CD14-positive monocyte (primary cell): ENCODE measurements around the gene RHOT1. TPM values are rescaled to one million over a fixed set of nuclear protein-coding genes. Genes with fewer than 3 reads are reported as not detected.

ENCODE experiments used
- DNase-seq, 3 donors: peaks; one replicate each; pipeline ENCODE4 v3.0.0-alpha.2; 2011 to 2022
- H2AFZ ChIP-seq: 2 replicates; pipeline ENCODE4 v1.6.0; 2012; ENCODE audit warnings: mild to moderate bottlenecking, low read depth, low read length, inconsistent platforms; ENCODE audit not compliant: insufficient read depth, poor library complexity, severe bottlenecking
- H3K27ac ChIP-seq, 2 donors: 1 replicate in 1 of 2; 2 replicates in 1 of 2; pipeline ENCODE4 v1.5.1; 2012 to 2013; ENCODE audit warnings: low read length in 2 of 2, control low read depth in 1 of 2, inconsistent platforms in 1 of 2, low read depth in 1 of 2, mild to moderate bottlenecking in 1 of 2
- H3K27me3 ChIP-seq, 2 donors: one replicate each; pipeline versions ENCODE4 v1.6.0 to v1.6.1; 2011 to 2013; ENCODE audit warnings: low read length in 2 of 2; ENCODE audit not compliant: control insufficient read depth in 2 of 2, insufficient read depth in 2 of 2
- H3K36me3 ChIP-seq, 2 donors: replicated peaks in 1 of 2; 1 replicate in 1 of 2; 2 replicates in 1 of 2; pipeline versions ENCODE4 v1.5.1 to v1.6.1; 2012 to 2013; ENCODE audit warnings: low read length in 2 of 2, control low read depth in 1 of 2, inconsistent platforms in 1 of 2, mild to moderate bottlenecking in 1 of 2; ENCODE audit not compliant: insufficient read depth in 2 of 2, control insufficient read depth in 1 of 2
- H3K4me1 ChIP-seq, 2 donors: 1 replicate in 1 of 2; 2 replicates in 1 of 2; pipeline versions ENCODE4 v1.5.1 to v1.6.1; 2012 to 2013; ENCODE audit warnings: low read length in 2 of 2, control low read depth in 1 of 2, inconsistent platforms in 1 of 2, mild to moderate bottlenecking in 1 of 2, moderate library complexity in 1 of 2; ENCODE audit not compliant: insufficient read depth in 2 of 2, control insufficient read depth in 1 of 2
- H3K4me2 ChIP-seq: replicated peaks from 2 replicates; pipeline ENCODE3; 2012; ENCODE audit warnings: low read length, moderate library complexity, mild to moderate bottlenecking; ENCODE audit not compliant: poor library complexity, severe bottlenecking; ENCODE audit errors: extremely low read depth
- H3K4me3 ChIP-seq, 3 experiments: fragments of 200-600 bp in 1 of 3; sonication (generic) in 1 of 3; replicated peaks in 1 of 3; 1 replicate in 2 of 3; 2 replicates in 1 of 3; pipeline ENCODE4 v1.5.1; 2011 to 2013; ENCODE audit warnings: low read length in 3 of 3, mild to moderate bottlenecking in 3 of 3, control low read depth in 2 of 3, low read depth in 2 of 3, inconsistent platforms in 1 of 3, moderate library complexity in 1 of 3
- H3K79me2 ChIP-seq: 2 replicates; pipeline ENCODE4 v1.6.0; 2012; ENCODE audit warnings: mild to moderate bottlenecking, control low read depth, inconsistent platforms, low read length, moderate library complexity; ENCODE audit not compliant: insufficient read depth
- H3K9ac ChIP-seq: 2 replicates; pipeline ENCODE4 v1.6.0; 2017; ENCODE audit warnings: low read length, mild to moderate bottlenecking; ENCODE audit not compliant: insufficient read depth, poor library complexity, severe bottlenecking
- H3K9me3 ChIP-seq, 2 donors: replicated peaks in 1 of 2; 1 replicate in 1 of 2; 2 replicates in 1 of 2; pipeline versions ENCODE4 v1.5.1 to v1.6.1; 2012 to 2013; ENCODE audit warnings: low read length in 2 of 2, control low read depth in 1 of 2; ENCODE audit not compliant: control insufficient read depth in 1 of 2, insufficient read depth in 1 of 2
- H4K20me1 ChIP-seq: 2 replicates; pipeline ENCODE4 v1.6.0; 2012; ENCODE audit warnings: mild to moderate bottlenecking, low read length, control low read depth, moderate library complexity; ENCODE audit not compliant: insufficient read depth
- H3K27ac Mint-ChIP-seq, 7 donors: one replicate each; pipeline ENCODE4 v1.8.0; 2020; ENCODE audit warnings: mild to moderate bottlenecking in 7 of 7, mixed read lengths in 7 of 7, moderate library complexity in 6 of 7, inconsistent platforms in 2 of 7
- H3K27me3 Mint-ChIP-seq, 3 donors: one replicate each; pipeline ENCODE4 v1.8.0; 2021 to 2022; ENCODE audit warnings: low read depth in 3 of 3, mild to moderate bottlenecking in 3 of 3, mixed read lengths in 3 of 3, moderate library complexity in 3 of 3, inconsistent platforms in 1 of 3
- H3K36me3 Mint-ChIP-seq, 2 donors: one replicate each; pipeline ENCODE4 v1.8.0; 2020; ENCODE audit warnings: mixed read lengths in 2 of 2, inconsistent platforms in 1 of 2, mild to moderate bottlenecking in 1 of 2
- H3K4me1 Mint-ChIP-seq: one replicate; pipeline ENCODE4 v1.8.0; 2020; ENCODE audit warnings: mild to moderate bottlenecking, mixed read lengths
- H3K4me3 Mint-ChIP-seq, 2 donors: one replicate each; pipeline ENCODE4 v1.8.0; 2020; ENCODE audit warnings: mild to moderate bottlenecking in 2 of 2, mixed read lengths in 2 of 2, moderate library complexity in 1 of 2
- H3K9me3 Mint-ChIP-seq, 7 donors: one replicate each; pipeline ENCODE4 v1.8.0; 2020 to 2022; ENCODE audit warnings: mixed read lengths in 7 of 7, mild to moderate bottlenecking in 6 of 7, moderate library complexity in 6 of 7, inconsistent platforms in 2 of 7
- CTCF ChIP-seq: fragments of 200-600 bp; IDR thresholded peaks from one replicate; pipeline ENCODE4 v1.8.0; 2022; ENCODE audit warnings: antibody characterized with exemption, mild to moderate bottlenecking
- WGBS: methylation state at CpG from one replicate; pipeline ENCODE4 v1.1.5; 2013; ENCODE audit warnings: missing lambda C conversion rate; ENCODE audit not compliant: insufficient coverage; 5-methylcytosine and 5-hydroxymethylcytosine counted together
- intact Hi-C, 2 donors: fragments of 100-400 bp; cut with micrococcal nuclease; formaldehyde crosslinking; loops; one replicate each; pipeline versions ENCODE4 v1.15.0 to v1.15.1; 2023
- polyA plus RNA-seq, 3 donors: library from polyadenylated mRNA; depleted of rRNA in 1 of 3; unstranded in 2 of 3; stranded (reverse) in 1 of 3; fragments of 300-500 nt in 2 of 3; fragments of >200 nt in 1 of 3; fragmentation: Illumina TruSeq in 2 of 3; gene quantifications; 1 replicate in 2 of 3; 2 replicates in 1 of 3; pipeline ENCODE4 v1.2.3, GENCODE V29; 2012 to 2021

Gene RHOT1
- polyA plus RNA-seq, 3 donors: 45.9 to 60.5 (median 51.9) TPM

DNA sequence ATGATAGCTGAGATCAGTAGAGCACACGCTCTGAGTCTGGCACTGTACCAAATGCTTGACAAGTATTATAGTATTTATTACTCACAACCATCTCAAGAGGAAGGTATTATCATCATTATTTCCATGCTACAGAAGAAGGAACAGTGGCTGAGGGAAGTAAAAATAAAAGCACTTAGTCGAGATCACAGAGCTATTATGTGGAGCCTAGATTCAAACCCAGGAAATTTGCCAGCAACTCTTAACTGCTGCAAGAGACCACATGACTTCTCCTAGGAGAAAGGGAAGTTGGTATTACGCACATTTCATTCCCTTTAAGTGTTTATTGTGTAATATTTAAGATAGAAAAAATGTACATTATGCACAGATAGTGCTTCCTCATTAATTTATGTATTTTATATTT is 1.0 kb upstream of the RHOT1 start:
- peaks cover 0 to 1% (median 0%) of the 10 kb centered on the region in 3 donors for H3K27me3 Mint-ChIP-seq
- peak overlapping the region; percentile 53 to 100 (median 56) for H3K4me3 ChIP-seq
- H3K79me2 ChIP-seq: peaks cover 39% of the 10 kb centered on the region
- peak overlapping the region; percentile 92 to 97 (median 93) for H3K27ac Mint-ChIP-seq
- TF ChIP-seq CTCF: no peak
- DNase-seq: peak; percentile 92 to 98 (median 97)
- H3K9me3 Mint-ChIP-seq: peaks cover 0 to 5% (median 0%) of the 10 kb centered on the region in 7 donors
- H3K9me3 ChIP-seq: no peaks in the 10 kb centered on the region
- H4K20me1 ChIP-seq: peaks cover 36% of the 10 kb centered on the region
- no CpG with 5 or more reads among the region's 3 CpGs for WGBS
- no peaks in the 10 kb centered on the region for H3K27me3 ChIP-seq
- H3K4me3 Mint-ChIP-seq: peak overlapping the region; percentile 75 to 99
- H2AFZ ChIP-seq: no peak overlapping the region
- peak overlapping the region; percentile 84 to 91 for H3K27ac ChIP-seq
- H3K4me1 Mint-ChIP-seq: peaks cover 51% of the 10 kb centered on the region
- H3K4me1 ChIP-seq: peaks cover 33 to 49% of the 10 kb centered on the region in 2 donors
- intact Hi-C loops: loop anchor here in 1 of 2 donors (5.0 to 10.0 kb wide), 2 partner anchors 134 to 174 kb away; partner anchors contain the start of gene LRRC37B
- peak overlapping the region; percentile 89 for H3K9ac ChIP-seq
- peak overlapping the region; percentile 99 for H3K4me2 ChIP-seq
- peaks cover 0 to 6% of the 10 kb centered on the region in 2 donors for H3K36me3 ChIP-seq
- peaks cover 0 to 4% of the 10 kb centered on the region in 2 donors for H3K36me3 Mint-ChIP-seq

DNA sequence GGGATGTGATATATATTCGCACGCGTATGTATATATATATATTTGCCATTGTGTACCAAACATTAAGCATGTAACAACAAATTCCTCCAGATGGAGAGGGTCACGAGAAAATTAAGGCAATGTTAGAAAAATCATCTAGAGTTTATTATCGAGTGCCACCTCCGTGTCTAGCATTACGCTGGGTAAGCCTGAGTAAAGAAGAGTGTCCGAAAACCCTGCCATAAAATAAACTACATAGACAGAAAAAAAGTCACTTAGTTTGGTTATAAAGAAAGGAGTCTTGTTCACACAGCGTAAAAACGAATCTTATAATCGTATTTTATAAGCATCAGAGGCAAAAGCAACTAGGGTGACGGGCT is 644 bp upstream of the RHOT1 start:
- Histone ChIP-seq H3K79me2 (peaks cover 43% of the 10 kb centered on the region), H3K4me3 (peak overlapping the region; percentile 53 to 100 (median 56)), H3K27ac (peak overlapping the region; percentile 91 to 93), H3K27me3 (no peaks in the 10 kb centered on the region), H3K36me3 (peaks cover 0 to 6% of the 10 kb centered on the region in 2 donors), H2AFZ (peak overlapping the region; percentile 90), H4K20me1 (peaks cover 38% of the 10 kb centered on the region), H3K9me3 (no peaks in the 10 kb centered on the region), H3K9ac (peak overlapping the region; percentile 89), H3K4me1 (peaks cover 33 to 49% of the 10 kb centered on the region in 2 donors), H3K4me2 (peak overlapping the region; percentile 99)
- H3K36me3 Mint-ChIP-seq: peaks cover 0 to 4% of the 10 kb centered on the region in 2 donors
- H3K9me3 Mint-ChIP-seq: peaks cover 0 to 5% (median 0%) of the 10 kb centered on the region in 7 donors
- no peak for DNase-seq
- intact Hi-C loops: loop anchor here in 1 of 2 donors (5.0 to 10.0 kb wide), 2 partner anchors 134 to 173 kb away; partner anchors contain the start of gene LRRC37B
- H3K4me3 Mint-ChIP-seq: peak overlapping the region; percentile 75 to 99
- TF ChIP-seq CTCF: no peak
- peaks cover 0 to 1% (median 0%) of the 10 kb centered on the region in 3 donors for H3K27me3 Mint-ChIP-seq
- H3K4me1 Mint-ChIP-seq: peaks cover 51% of the 10 kb centered on the region
- H3K27ac Mint-ChIP-seq: peak overlapping the region; percentile 92 to 97 (median 93)
- WGBS: 0% methylated on average over 1 of the region's 12 CpGs
